H1 (cell line): ENCODE measurements around the gene RELL1. TPM values are rescaled to one million over a fixed set of nuclear protein-coding genes. Genes with fewer than 3 reads are reported as not detected.

Experiments used
- BCL11A ChIP-seq, 2 experiments: IDR thresholded peaks; one replicate each; pipeline ENCODE4 v1.6.1; 2011; ENCODE audit warnings: low read depth in 2 of 2, low read length in 2 of 2, mild to moderate bottlenecking in 2 of 2
- CHD7 ChIP-seq: fragments of 300-600 bp; sonication (generic); IDR thresholded peaks from 2 replicates; pipeline ENCODE4 v1.7.1; 2012; ENCODE audit warnings: low read length, moderate library complexity, mild to moderate bottlenecking, inconsistent platforms; ENCODE audit not compliant: insufficient replicate concordance
- E2F6 ChIP-seq: IDR thresholded peaks from 2 replicates; pipeline ENCODE4 v1.6.1; 2012; ENCODE audit warnings: inconsistent platforms
- TAF7 ChIP-seq: optimal IDR thresholded peaks from 2 replicates; pipeline ENCODE3; 2011; ENCODE audit warnings: low read depth, mild to moderate bottlenecking, inconsistent platforms, low read length, moderate library complexity, borderline replicate concordance
- polyA plus RNA-seq, 7 experiments: library from polyadenylated mRNA; depleted of rRNA in 3 of 7; stranded (reverse) in 5 of 7; unstranded in 2 of 7; fragments of >200 nt in 5 of 7; fragments of 200-250 nt in 2 of 7; gene quantifications; 1 replicate in 5 of 7; 2 replicates in 1 of 7; 4 replicates in 1 of 7; pipeline versions ENCODE4 v1.2.1 to v1.2.3, GENCODE V29; 2011 to 2013; ENCODE audit warnings: missing spikeins in 2 of 7, mixed read lengths in 2 of 7
- total RNA-seq: library from RNA; stranded (reverse); fragmentation: NEBNext Ultra II Directional; extraction: Animal tissue kit (Norgen Biotek cat#: 25700); gene quantifications from 2 replicates; pipeline ENCODE4 v1.2.1, GENCODE V29; 2021

The RELL1 gene
- total and polyA plus RNA-seq, 2 of the 8 experiments (the other 6 are each of a cell fraction or from before 2014, with no cell fraction given), result 2.1 to 14.1 TPM

- TF ChIP-seq CHD7 (no peak), E2F6 (no peak), BCL11A (IDR thresholded peaks at IDR 0.05; ENCODE audit: low read depth in 2 of 2, low read length in 2 of 2) (no peak), TAF7 (no peak)
These were observed 63.1 kb downstream of the RELL1 start (continued) for GRCh38 chr4:37623125-37623524.
